Loucy (cell line): ENCODE data around the gene IQCH.

ENCODE experiments used
- H2AFZ ChIP-seq: fragments of 200-600 bp; sonication (generic); 2 replicates; pipeline ENCODE4 v1.6.0; 2016; ENCODE audit warnings: antibody characterized with exemption, mild to moderate bottlenecking, low read length, moderate library complexity
- H3F3A ChIP-seq: fragments of 200-600 bp; 2 replicates; pipeline ENCODE4 v1.6.0; 2016; ENCODE audit warnings: antibody characterized with exemption, low read depth, mild to moderate bottlenecking
- H3K27me3 ChIP-seq: fragments of 200-600 bp; sonication (generic); 2 replicates; pipeline ENCODE4 v1.6.1; 2014; ENCODE audit warnings: low read length, mild to moderate bottlenecking; ENCODE audit not compliant: insufficient read depth, poor library complexity, severe bottlenecking
- H3K36me3 ChIP-seq: fragments of 200-600 bp; sonication (generic); 2 replicates; pipeline ENCODE4 v1.6.1; 2016; ENCODE audit warnings: low read length; ENCODE audit not compliant: insufficient read depth
- H3K4me1 ChIP-seq: fragments of 200-600 bp; sonication (generic); 2 replicates; pipeline ENCODE4 v1.5.1; 2014; ENCODE audit warnings: low read length, mild to moderate bottlenecking; ENCODE audit not compliant: insufficient read depth, poor library complexity, severe bottlenecking
- H3K4me2 ChIP-seq: fragments of 200-600 bp; sonication (generic); 2 replicates; pipeline ENCODE4 v1.6.0; 2014; ENCODE audit warnings: antibody characterized with exemption, low read length, low read depth, mild to moderate bottlenecking; ENCODE audit not compliant: poor library complexity, severe bottlenecking
- H3K4me3 ChIP-seq: fragments of 200-600 bp; sonication (generic); 2 replicates; pipeline ENCODE4 v1.5.1; 2014; ENCODE audit warnings: low read length, mild to moderate bottlenecking, mixed read lengths; ENCODE audit not compliant: poor library complexity, severe bottlenecking
- H3K79me2 ChIP-seq: fragments of 200-600 bp; sonication (generic); 2 replicates; pipeline ENCODE4 v1.6.1; 2014; ENCODE audit warnings: low read length; ENCODE audit not compliant: insufficient read depth
- H3K9ac ChIP-seq: fragments of 200-600 bp; sonication (generic); 2 replicates; pipeline ENCODE4 v1.6.0; 2014; ENCODE audit warnings: mild to moderate bottlenecking, low read depth, low read length, moderate library complexity; ENCODE audit not compliant: poor library complexity, severe bottlenecking
- H3K9me2 ChIP-seq: fragments of 200-600 bp; sonication (generic); replicated peaks from 2 replicates; pipeline ENCODE4 v1.6.1; 2016; ENCODE audit warnings: low read depth, low read length, mixed read lengths
- H3K9me3 ChIP-seq: fragments of 200-600 bp; sonication (generic); 2 replicates; pipeline ENCODE4 v1.6.1; 2014; ENCODE audit warnings: mild to moderate bottlenecking, antibody characterized with exemption, low read length, low read depth; ENCODE audit not compliant: insufficient read depth
- H4K20me1 ChIP-seq: fragments of 200-600 bp; sonication (generic); 2 replicates; pipeline ENCODE4 v1.6.0; 2014; ENCODE audit warnings: antibody characterized with exemption, low read length, mild to moderate bottlenecking; ENCODE audit not compliant: insufficient read depth, poor library complexity, severe bottlenecking
- CTCF ChIP-seq: fragments of 200-600 bp; sonication (generic); conservative IDR thresholded peaks from 2 replicates; pipeline ENCODE4 v1.5.1; 2014; ENCODE audit warnings: mild to moderate bottlenecking, antibody characterized with exemption, low read length
- EZH2phosphoT487 ChIP-seq: fragments of 200-600 bp; IDR thresholded peaks from 2 replicates; pipeline ENCODE4 v1.6.1; 2018; ENCODE audit warnings: antibody characterized with exemption, mild to moderate bottlenecking, moderate library complexity, borderline replicate concordance

Gene IQCH

GRCh38 chr15:67335534-67336222 is 81.1 kb downstream of the IQCH start:
- H3K36me3 ChIP-seq = no peaks in the 10 kb centered on the region
- no peak overlapping the region for H3K4me3 ChIP-seq
- no peaks in the 10 kb centered on the region for H3K9me2 ChIP-seq
- no peak for TF ChIP-seq CTCF
- no peak for TF ChIP-seq EZH2phosphoT487
- no peak overlapping the region for H3K4me2 ChIP-seq
- no peaks in the 10 kb centered on the region for H3K9me3 ChIP-seq
- H3F3A ChIP-seq = no peaks in the 10 kb centered on the region
- H4K20me1 ChIP-seq = no peaks in the 10 kb centered on the region
- H3K9ac ChIP-seq = no peak overlapping the region
- no peaks in the 10 kb centered on the region for H3K79me2 ChIP-seq
- no peaks in the 10 kb centered on the region for H3K4me1 ChIP-seq
- no peak overlapping the region for H2AFZ ChIP-seq
- H3K27me3 ChIP-seq = no peaks in the 10 kb centered on the region

- Histone ChIP-seq H3K9ac (no peak overlapping the region), H3K79me2 (no peaks in the 10 kb centered on the region), H4K20me1 (no peaks in the 10 kb centered on the region), H3K9me3 (peaks cover 3% of the 10 kb centered on the region; the same call in 1 of the 2 replicates), H3K9me2 (no peaks in the 10 kb centered on the region), H3K27me3 (no peaks in the 10 kb centered on the region), H3K36me3 (no peaks in the 10 kb centered on the region), H3K4me2 (no peak overlapping the region), H3F3A (no peaks in the 10 kb centered on the region), H2AFZ (no peak overlapping the region), H3K4me3 (no peak overlapping the region), H3K4me1 (no peaks in the 10 kb centered on the region)
- no peak for TF ChIP-seq CTCF
- no peak for TF ChIP-seq EZH2phosphoT487
These were observed 86.0 kb downstream of the IQCH start for GRCh38 chr15:67340630-67341029.

GRCh38 chr15:67341539-67341938 is 87.0 kb downstream of the IQCH start:
- TF ChIP-seq CTCF (no peak), EZH2phosphoT487 (no peak)
- no peaks in the 10 kb centered on the region for H3K4me1 ChIP-seq
- H2AFZ ChIP-seq = no peak overlapping the region
- no peaks in the 10 kb centered on the region for H3F3A ChIP-seq
- no peaks in the 10 kb centered on the region for H3K9me2 ChIP-seq
- H3K27me3 ChIP-seq = no peaks in the 10 kb centered on the region
- H4K20me1 ChIP-seq = no peaks in the 10 kb centered on the region
- H3K4me3 ChIP-seq = no peak overlapping the region
- no peaks in the 10 kb centered on the region for H3K36me3 ChIP-seq
- H3K9me3 ChIP-seq = peaks cover 3% of the 10 kb centered on the region
- no peak overlapping the region for H3K4me2 ChIP-seq
- no peak overlapping the region for H3K9ac ChIP-seq
- no peaks in the 10 kb centered on the region for H3K79me2 ChIP-seq
